Right lung (tissue), 5 donors: ENCODE data around the gene CTNNBL1. TPM values are rescaled to one million over a fixed set of nuclear protein-coding genes. Genes with fewer than 3 reads are reported as not detected.

Experiments
- DNase-seq, 2 donors: peaks; one replicate each; pipeline ENCODE4 v3.0.0-alpha.2; 2013
- polyA plus RNA-seq, 5 donors: library from polyadenylated mRNA; unstranded; fragments of 120-200 nt; gene quantifications; one replicate each; pipeline versions ENCODE4 v1.2.1 to v1.2.3, GENCODE V29; 2013; ENCODE audit warnings: inconsistent platforms in 1 of 5, low replicate concordance in 1 of 5; ENCODE audit not compliant: insufficient read length in 5 of 5, insufficient read depth in 1 of 5

CTNNBL1 gene
- polyA plus RNA-seq, 5 donors: 45.6 to 59.7 (median 51.3) TPM

DNA sequence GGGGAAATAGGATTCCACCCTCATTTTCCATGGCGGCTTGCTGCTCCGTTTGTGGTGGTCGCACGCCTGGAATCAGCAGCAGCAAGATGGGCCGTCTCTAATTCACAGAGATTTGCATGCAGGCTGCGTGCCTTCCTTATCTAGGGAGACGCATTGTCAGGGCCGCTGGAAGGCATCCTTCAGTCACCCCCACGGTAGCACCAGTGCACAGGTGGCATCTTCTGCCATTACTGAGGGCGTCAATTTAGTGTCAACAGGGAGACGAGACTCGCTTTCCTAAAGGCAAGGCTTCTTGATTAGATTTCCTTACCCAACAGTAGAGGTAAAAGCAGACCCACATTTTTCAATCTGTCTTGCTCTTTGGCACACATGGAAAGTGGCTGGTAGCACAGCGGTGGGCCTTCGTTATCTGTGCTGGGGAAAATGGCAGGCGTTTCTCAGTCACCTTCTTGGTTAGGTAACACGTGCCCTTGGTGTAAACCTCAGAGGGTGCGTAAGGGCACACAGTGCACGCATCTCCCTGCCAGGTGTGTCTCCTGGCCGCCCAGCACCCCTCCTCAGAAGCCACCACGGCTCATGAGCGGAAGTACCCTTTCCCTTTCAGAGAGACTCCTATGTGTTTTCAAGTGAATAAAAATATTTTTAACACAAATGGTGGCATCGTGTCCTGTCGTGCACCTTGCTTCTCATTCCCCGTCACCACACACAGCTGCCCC is 181.8 kb downstream of the CTNNBL1 start:
- DNase-seq: no peak

- no peak for DNase-seq
Measured at GRCh38 chr20:37876863-37877262, 183.0 kb downstream of the CTNNBL1 start.

- no peak for DNase-seq
Measured at GRCh38 chr20:37877832-37878772, 184.3 kb downstream of the CTNNBL1 start.

GRCh38 chr20:37878835-37879599 is 185.2 kb downstream of the CTNNBL1 start:
- DNase-seq: no peak

DNA sequence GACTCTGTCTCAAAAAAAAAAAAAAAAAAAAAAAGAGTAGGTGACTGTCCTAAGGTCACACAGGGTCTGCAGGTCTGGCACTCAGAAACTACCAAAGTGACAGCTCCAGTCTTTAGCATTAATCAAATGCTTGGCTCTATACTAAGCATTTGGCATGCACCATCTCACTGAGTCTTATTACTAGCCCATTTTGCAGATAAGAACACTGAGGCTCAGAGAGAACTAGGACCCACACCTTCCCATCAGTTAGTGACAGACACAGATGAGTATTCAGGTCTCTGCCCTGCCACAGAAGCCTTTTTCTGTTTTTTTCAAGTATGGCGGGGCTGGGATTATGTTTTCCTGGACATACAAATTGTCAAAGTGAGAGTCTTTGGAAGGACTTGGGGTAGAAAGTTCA is 186.0 kb downstream of the CTNNBL1 start:
- no peak for DNase-seq

GRCh38 chr20:37880726-37881591 is 187.1 kb downstream of the CTNNBL1 start:
- peak; percentile 73 to 79 for DNase-seq

- no peak for DNase-seq
Measured at GRCh38 chr20:37881601-37882343, 187.9 kb downstream of the CTNNBL1 start.

DNA sequence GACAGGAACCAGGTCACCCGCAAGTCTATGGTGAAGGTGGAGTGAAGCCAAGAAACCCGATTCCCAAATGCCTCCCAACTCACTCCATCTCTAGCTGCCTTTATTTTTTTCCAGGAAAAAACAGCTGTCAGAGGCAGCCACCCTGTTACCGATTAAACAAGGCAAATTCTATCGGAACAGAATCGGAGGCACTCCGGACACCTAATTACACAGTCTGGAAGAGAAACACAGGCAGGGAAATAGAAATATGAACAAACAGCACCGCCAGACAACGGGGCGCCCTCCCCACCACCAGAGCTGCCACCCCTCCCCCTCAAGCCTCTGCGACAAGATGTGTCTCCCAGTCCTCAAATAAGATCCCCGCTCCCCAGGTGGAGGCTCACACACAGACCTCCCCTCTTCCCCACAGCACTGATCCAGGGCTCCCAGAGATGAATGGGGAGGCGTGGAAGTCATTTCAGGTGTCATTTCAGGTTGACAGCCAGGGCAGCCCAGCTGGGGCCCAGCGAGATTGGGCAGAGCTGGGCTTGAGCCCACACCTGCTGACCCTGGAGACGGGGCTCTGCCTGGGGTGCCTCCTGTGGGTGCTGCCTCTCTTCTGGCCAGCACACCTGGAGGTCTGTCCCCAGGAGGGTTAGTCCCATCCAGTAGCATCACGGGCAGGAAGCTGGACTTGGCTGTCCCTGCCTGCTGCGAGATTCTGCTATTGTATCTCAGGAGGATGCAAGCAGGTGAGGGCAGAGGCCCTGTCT is 189.3 kb downstream of the CTNNBL1 start:
- DNase-seq: no peak

DNA sequence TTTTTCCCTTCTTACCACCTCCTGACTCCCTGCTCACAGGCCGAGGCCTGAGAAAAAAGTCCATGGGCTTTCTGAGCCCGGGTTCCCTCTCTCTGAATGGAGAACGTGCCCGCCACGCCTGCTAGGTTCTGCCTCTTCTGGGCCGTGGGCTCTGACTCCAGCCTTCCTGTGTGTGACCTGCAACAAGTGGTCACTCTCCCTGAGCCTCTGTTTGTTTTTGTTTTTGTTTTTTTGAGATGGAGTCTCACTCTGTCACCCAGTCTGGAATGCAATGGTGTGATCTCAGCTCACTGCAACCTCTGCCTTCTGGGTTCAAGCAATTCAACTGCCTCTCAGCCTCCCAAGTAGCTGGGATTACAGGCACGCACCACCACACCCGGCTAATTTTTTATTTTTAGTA is 191.2 kb downstream of the CTNNBL1 start:
- no peak for DNase-seq

DNA sequence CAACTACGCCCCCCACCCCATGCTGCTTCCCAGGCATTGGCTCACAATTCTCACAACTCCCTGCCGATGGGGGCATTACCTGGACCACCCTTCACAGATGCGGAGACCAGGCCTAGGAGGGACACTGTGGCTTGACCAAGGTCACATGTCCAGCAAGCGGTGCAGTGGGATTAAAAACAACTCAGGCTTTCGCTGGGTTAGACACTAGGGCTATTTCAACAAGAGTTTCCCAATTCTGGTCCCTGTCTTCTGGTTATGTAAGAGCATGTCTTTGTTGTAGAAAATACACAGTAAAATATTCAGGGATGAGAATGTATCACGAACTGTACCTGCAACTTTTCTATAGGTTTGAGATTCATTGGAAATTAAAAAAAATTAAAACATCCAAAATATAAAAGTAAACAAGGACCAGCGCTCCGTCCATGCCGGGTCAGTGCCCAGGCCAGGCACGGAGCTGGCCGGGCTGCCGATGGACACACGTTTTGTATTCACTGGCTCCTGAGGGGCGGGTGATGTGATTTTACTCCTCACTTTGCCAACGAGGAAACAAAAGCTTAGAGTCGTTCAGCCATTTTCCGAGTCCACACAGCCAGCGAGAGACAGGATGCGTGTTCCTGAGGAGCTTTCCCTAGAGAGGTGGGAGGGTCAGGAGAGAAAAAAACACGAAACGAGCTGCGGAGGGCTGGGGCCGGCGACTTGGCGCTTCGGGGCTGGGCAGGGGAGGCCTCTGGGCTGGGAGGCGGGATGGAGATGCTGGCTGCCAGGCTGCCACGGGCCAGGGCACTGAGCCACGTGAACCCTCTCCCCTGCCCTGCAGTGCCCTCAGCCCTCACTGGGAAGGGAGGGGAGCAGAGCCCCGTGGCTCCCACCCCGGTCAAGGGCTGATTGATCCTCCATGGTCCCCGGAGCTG is 192.0 kb downstream of the CTNNBL1 start:
- DNase-seq: no peak

DNA sequence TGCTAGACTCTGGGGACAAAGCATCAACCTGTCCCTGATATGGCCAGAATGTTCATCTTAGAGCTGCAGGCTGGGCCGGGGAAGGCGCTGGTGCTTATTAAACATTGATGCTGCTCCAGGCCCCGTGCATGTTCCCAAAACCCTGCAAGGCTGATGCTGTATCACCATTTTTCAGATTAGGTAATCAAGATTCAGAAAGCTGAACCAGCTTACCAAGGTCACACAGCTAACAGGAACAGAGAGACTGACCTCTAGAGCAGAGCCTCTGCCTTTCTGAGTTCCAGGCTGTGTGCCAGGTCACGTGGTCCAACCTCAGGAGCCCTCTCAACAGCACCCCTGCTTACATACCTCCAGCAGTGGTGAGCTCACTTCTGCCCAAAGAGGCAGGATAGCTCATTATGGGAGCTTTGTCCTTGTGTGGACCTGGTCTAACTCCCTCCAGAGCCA is 193.0 kb downstream of the CTNNBL1 start:
- no peak for DNase-seq

DNA sequence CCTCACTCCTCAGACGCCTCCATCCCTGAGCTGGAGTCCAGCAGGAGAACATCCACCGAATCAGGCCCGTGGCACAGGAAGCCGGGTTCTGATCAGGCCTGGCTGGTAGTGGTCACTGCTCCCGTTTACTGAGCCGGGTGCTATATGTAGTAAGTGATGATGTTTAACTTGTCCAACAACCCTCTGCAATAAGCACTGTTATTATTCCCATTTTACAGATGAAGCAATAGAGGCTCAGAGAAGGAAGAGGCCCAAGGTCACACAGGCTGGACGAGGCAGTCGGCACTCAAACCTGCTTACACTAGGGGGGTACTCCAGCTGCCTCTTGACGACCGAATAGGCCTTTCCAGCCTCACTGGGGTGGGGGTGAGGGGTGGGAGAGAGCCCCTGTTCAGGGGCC is 194.8 kb downstream of the CTNNBL1 start:
- DNase-seq: no peak

DNA sequence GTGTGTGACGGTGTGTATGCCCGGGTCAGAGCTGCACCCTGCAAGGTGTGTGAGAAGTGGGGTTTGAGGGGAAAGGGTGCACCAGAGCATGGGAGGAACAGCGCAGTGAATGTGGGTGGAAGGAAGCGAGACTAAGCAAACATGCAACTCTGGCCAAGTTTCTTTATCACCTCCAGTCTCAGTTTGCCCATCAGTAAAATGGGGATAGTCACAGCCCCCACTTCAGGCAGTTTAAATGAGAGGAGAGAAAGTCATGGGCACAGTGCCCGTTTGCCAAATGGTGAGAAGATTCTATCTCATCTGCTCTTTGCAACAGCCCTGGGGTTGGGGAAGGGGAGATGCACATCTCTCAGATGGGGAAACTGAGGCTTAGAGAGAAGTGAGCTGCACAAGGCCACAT is 196.3 kb downstream of the CTNNBL1 start:
- DNase-seq: no peak

- DNase-seq: no peak
Measured at GRCh38 chr20:37890643-37891042, 196.8 kb downstream of the CTNNBL1 start.

DNA sequence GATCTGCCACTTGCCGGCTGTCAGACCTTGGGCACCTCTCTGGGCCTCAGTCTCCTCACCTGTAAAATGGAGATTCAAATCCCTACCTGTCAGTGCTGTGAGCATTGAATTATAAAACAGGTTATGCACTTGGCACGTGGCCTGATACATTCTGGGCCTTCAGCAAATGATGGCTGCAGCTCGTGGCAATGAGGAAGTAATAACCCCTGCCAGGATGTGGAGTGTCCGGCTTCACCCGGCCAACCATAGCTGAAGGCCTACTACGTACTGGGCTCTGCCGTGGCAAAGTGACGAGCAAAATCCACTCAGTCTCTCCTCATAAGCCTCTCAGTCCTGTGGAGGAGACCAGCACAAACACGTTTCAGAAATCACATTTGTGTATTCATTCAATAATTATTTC is 198.2 kb downstream of the CTNNBL1 start:
- DNase-seq: no peak

DNA sequence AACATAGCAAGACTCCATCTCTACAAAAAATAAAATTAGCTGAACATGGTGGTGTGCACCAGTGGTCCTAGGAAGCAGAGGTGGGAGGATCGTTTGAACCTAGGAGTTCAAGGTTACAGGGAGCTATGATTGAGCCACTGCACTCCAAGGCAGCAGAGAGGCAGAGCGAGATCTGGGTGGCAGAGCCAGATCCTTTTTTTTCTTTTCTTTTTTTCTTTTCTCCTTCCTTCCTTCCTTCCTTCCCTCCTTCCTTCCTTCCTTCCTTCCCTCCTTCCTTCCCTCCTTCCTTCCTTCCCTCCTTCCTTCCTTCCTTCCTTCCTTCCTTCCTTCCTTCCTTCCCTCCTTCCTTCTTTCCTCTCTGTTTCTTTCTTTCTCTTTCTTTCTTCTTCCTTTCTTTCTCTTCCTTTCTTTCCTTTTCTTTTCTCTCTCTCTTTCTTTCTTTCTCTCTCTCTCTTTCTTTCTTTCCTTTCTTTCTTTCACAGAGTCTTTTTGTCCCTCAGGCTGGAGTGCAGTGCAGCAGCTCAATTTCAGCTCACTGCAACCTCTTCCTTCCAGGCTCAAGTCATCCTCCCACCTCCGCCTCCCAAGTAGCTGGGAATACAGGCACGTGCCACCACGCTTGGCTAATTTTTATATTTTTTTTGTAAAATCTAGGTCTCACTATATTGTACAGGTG is 199.9 kb downstream of the CTNNBL1 start:
- no peak for DNase-seq

DNA sequence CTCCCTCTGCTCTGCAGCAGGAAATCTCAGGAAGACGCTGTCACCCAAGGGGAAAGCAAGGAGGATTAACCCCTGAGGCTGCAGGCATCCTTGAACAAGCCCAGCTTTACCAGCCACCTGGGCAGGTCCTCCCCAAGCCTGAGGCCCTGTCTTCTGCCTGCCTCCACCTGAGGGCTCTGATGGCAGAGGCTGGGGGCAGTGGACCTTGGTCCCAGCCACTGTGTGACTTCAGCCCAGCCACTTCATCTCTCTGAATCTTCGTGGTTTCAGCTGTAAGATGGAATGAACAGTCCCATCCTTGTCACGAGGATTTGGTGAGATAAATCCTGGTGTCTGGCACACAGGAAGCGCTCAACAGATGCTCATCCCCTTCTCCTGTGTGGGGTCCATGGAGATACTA is 200.6 kb downstream of the CTNNBL1 start:
- DNase-seq: no peak

- DNase-seq: no peak
Measured at GRCh38 chr20:37895166-37895565, 201.3 kb downstream of the CTNNBL1 start.
